ENCODE results near the gene RNF222. TPM values are rescaled to one million over a fixed set of nuclear protein-coding genes. Genes with fewer than 3 reads are reported as not detected.

Gene RNF222
- total RNA-seq, 2 experiments from 2014 or later, result not detected

DNA sequence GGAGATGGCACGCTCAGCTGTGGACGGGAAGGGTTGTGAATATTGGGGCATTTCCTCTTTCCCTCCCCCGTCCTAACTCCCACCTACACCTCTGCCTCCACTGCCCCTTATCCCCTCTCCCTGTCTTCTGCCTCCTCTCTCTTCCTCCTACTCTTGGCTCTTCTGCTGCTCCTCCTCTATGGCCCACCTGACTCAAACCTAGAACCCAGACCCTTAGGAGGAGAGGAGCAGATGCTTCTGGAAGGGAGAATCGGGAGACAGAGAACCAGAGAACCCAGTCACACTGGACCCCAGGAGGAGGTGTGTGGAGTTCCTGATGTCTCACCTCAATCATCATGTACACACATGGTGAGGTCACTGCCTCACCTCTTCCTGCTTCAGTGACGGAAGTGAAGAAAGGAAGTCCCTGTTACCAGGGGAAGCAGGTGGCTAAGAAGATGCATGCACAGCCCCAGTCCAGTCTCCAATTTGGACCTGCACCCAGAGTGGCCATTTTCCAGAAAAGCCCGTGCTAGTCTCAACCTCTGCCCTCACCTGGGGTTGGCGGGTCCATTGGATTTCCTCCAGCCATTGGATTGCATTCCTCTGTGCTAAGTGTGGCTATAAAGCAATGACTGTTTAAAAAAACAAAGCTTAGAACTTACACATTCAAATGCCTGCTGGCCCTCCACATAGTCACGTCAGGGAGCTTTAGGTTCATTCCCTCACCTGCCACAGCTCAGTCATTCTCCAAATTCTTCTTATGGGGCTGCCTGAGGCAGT lies 4.0 kb downstream of the RNF222 start:
- ATAC-seq (peak; percentile 94), DNase-seq (peak; percentile 49)
- H3K9me3 Mint-ChIP-seq (ENCODE audit: low read depth), result no peaks in the 10 kb centered on the region
- ChIA-PET CTCF (interaction anchor here (0.6 to 3.0 kb wide), 4 partner anchors 10 to 16 kb away, joined by 3 to 11 read pairs (median 6); no protein-coding TSS in a partner anchor), POLR2A (no interaction called here)
- peak overlapping the region; percentile 71 for H3K27ac Mint-ChIP-seq
- intact Hi-C loops (cut with DNase I, micrococcal nuclease), result no loop called here
- H3K4me3 Mint-ChIP-seq, result no peak overlapping the region
- no peaks in the 10 kb centered on the region for H3K36me3 Mint-ChIP-seq (ENCODE audit: low read depth)
- peaks cover 9% of the 10 kb centered on the region for H3K4me1 Mint-ChIP-seq
- peaks cover 9% of the 10 kb centered on the region for H3K27me3 Mint-ChIP-seq

DNA sequence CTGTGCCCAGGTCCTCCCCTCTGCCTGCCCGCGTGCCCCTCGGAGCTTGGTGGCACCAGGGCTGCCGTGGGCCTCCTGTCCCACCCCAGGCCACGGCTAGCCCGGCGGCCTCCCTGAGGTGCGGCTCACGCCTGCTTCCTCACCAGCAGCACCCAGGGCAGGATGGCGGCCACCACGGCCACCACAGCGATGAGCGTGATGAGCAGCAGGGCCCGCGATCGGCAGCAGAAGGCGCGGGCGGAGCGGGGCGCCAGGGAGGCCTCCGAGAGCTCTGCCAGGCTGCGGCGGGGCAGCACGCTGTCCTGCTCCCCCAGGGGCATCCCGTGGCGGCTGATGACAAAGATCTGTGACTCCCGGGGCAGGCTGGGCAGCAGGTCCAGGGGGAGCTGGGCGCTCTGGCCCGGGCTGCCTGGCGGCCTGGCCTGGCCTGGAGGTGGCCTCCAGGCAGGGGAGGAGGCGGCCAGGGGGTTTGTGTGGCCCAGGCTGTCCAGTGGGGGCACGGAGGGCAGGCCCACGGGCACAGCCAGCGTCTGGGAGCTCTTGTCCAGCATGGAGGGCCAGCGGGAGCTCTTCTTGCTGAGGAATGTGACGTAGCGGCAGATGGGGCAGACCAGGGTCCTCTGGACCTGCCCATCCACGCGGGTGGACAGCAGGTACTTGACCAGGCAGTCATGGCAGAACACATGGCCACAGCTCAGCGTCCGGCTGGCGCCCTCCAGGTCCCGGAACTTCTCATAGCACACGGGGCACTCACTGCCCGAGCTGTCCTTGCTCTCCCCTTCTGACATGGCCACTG lies 4.8 kb downstream of the RNF222 start:
- no peak for DNase-seq
- Mint-ChIP-seq H3K9me3 (ENCODE audit: low read depth) (no peaks in the 10 kb centered on the region), H3K4me1 (peaks cover 9% of the 10 kb centered on the region), H3K36me3 (ENCODE audit: low read depth) (no peaks in the 10 kb centered on the region), H3K27me3 (peaks cover 5% of the 10 kb centered on the region), H3K27ac (peak overlapping the region; percentile 71), H3K4me3 (no peak overlapping the region)
- POLR2A ChIA-PET, result no interaction called here
- CTCF ChIA-PET, result interaction anchor here (1.0 to 2.2 kb wide), 3 partner anchors 9 to 17 kb away, joined by 3 to 11 read pairs (median 5); no protein-coding TSS in a partner anchor
- intact Hi-C loops (cut with DNase I, micrococcal nuclease), result no loop called here
- no peak for ATAC-seq

DNA sequence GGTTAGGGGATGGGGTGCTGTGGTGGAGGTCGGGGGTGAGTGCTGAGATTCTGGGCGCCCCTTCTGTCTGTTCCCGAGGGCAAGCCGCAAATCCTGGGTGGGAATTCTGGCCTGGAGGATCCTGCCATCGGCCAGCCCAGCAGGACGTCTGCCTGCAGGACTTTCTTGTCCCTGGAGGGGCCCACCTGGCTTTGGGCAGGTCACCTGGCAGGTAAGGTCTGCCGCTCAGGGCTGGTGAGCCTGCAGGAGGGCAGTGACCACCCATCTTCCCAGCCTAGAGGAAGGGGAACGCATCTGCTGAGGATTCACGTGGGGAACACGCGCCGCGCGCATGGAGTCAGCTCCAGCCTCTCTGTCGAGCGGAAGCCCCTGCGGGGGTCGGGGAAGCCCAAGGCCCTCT lies 5.4 kb downstream of the RNF222 start:
- H3K27ac Mint-ChIP-seq, result no peak overlapping the region
- intact Hi-C loops (cut with DNase I, micrococcal nuclease), result no loop called here
- ChIA-PET POLR2A (no interaction called here), CTCF (interaction anchor here (0.5 to 2.2 kb wide), 4 partner anchors 8 to 238 kb away, joined by 3 to 11 read pairs (median 4); partner anchors contain the start of gene MYH10)
- no peaks in the 10 kb centered on the region for H3K9me3 Mint-ChIP-seq (ENCODE audit: low read depth)
- no peak overlapping the region for H3K4me3 Mint-ChIP-seq
- H3K36me3 Mint-ChIP-seq (ENCODE audit: low read depth), result no peaks in the 10 kb centered on the region
- peaks cover 9% of the 10 kb centered on the region for H3K4me1 Mint-ChIP-seq
- H3K27me3 Mint-ChIP-seq, result peaks cover 3% of the 10 kb centered on the region
- DNase-seq (no peak), ATAC-seq (no peak)

DNA sequence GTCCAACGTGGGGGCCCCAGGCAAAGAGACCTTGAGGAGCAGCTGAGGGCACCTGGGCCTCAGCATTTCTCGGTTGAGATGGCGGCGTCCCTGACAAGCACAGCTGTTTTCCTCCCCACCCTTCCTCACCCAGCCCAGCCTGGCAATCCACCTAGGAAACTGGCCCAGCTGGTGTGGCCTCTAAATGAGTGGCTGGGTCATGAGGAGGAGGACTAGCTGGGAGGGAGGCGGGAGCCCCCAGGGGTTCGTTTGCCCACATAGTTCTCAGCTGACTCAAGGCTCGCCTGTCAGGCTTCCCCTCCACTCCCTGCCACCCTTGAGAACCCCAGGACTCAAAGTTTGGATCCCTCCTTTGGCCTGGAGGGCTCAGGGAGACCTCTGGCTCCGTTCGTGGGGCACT lies 5.9 kb downstream of the RNF222 start:
- peaks cover 9% of the 10 kb centered on the region for H3K4me1 Mint-ChIP-seq
- ChIA-PET CTCF (interaction anchor here (1.0 to 1.7 kb wide), 2 partner anchors 8 to 15 kb away, joined by 3 to 5 read pairs; no protein-coding TSS in a partner anchor), POLR2A (no interaction called here)
- H3K9me3 Mint-ChIP-seq (ENCODE audit: low read depth), result no peaks in the 10 kb centered on the region
- peaks cover 3% of the 10 kb centered on the region for H3K27me3 Mint-ChIP-seq
- no peaks in the 10 kb centered on the region for H3K36me3 Mint-ChIP-seq (ENCODE audit: low read depth)
- no peak for ATAC-seq
- intact Hi-C loops (cut with DNase I, micrococcal nuclease), result no loop called here
- H3K4me3 Mint-ChIP-seq, result no peak overlapping the region
- DNase-seq, result no peak
- H3K27ac Mint-ChIP-seq, result no peak overlapping the region

DNA sequence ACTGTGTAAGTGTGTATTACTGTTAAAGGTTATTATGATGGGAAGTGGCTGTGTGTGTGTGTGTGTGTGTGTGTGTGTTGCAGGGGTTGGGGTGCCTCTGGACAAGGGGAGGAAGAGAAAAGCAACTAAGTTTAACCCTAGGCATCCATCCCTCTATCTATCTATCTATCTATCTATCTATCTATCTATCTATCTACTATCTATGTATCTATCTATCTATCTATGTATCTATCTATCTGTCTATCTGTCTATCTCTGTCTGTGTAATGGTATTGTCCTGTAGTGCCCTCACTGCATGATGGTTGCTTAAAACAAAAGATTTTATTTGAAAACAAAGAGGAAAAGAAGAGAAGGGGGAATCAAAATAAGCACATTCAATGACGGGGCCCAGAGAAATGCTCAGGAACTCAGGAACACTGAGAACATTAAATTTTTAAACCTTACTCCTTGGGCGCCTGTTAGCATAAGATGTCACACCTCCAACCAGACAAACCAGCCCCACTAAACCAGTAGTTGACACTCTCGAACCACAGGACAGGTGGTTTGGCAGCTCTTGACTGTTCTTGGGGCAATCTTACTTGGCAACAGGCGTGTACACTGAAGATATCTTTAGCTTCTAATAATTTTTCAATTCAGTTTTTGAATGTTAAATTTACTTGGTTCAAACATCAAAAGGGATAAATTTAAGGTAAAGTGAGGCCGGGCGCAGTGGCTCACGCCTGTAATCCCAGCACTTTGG lies 9.5 kb downstream of the RNF222 start:
- POLR2A ChIA-PET, result no interaction called here
- DNase-seq, result no peak
- peaks cover under 1% of the 10 kb centered on the region for H3K36me3 Mint-ChIP-seq (ENCODE audit: low read depth)
- H3K9me3 Mint-ChIP-seq (ENCODE audit: low read depth), result no peaks in the 10 kb centered on the region
- peaks cover 15% of the 10 kb centered on the region for H3K4me1 Mint-ChIP-seq
- no peak overlapping the region for H3K27ac Mint-ChIP-seq
- ATAC-seq, result no peak
- intact Hi-C loops (cut with DNase I, micrococcal nuclease), result no loop called here
- no peak overlapping the region for H3K4me3 Mint-ChIP-seq
- CTCF ChIA-PET, result interaction anchor here (0.5 to 1.0 kb wide), 4 partner anchors 9 to 1954 kb away, joined by 3 to 4 read pairs (median 3); partner anchors contain the start of gene KRABD2
- no peaks in the 10 kb centered on the region for H3K27me3 Mint-ChIP-seq

DNA sequence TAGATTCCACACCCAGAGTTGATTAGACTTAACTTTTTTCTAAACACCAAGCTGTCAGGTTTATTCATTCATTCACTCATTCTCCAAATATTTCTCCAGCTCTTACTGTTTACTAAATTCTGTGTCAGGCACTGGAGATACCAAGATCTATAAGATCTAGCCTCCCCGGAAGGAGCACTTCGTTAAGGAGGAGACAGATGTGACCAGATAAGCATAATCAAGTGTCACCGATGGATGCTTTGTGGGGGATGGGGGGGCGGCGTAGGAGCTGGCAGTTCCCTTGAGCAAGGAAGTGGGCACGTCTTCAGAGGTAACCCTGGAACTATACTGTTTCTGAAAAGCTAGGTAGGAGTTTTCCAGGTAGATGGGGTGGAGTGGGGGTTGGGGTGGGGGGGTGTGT lies 10.8 kb downstream of the RNF222 start:
- Mint-ChIP-seq H3K4me3 (no peak overlapping the region), H3K27me3 (no peaks in the 10 kb centered on the region), H3K9me3 (ENCODE audit: low read depth) (no peaks in the 10 kb centered on the region), H3K36me3 (ENCODE audit: low read depth) (peaks cover 13% of the 10 kb centered on the region), H3K4me1 (peaks cover 17% of the 10 kb centered on the region), H3K27ac (no peak overlapping the region)
- POLR2A ChIA-PET, result no interaction called here
- CTCF ChIA-PET, result interaction anchor here (0.6 to 1.0 kb wide), 5 partner anchors 24 to 1964 kb away, joined by 3 to 4 read pairs (median 3); no protein-coding TSS in a partner anchor
- ATAC-seq (no peak), DNase-seq (no peak)
- intact Hi-C loops (cut with DNase I, micrococcal nuclease), result no loop called here

DNA sequence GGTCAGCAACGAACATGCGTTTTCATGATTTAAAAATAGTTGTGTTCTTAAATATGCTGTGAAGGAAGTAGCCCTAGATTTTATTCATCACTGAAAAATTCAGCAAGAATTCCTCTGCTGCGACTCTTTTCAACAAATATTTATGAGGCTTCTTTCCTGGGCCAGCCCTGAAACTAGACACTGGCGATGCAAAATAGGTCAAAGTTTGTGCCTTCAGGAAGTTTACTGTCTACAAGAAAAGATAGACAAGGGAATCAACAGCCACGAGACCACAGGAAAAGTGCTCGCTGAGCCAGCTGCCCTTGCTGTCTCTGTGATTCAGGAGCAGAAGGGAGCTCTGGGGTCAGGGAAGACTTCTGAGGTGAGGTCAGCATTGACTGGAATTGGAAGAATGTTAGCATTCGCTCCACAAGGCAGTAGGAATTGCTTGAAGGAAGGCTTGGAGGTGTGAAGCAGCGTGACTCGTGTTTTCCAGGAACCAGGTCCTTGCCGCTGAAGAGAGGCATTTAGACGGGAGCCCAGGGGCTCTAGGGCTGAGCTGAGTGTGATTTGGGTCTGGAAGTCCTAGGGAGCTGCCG lies 12.7 kb downstream of the RNF222 start:
- H3K27ac Mint-ChIP-seq, result peak overlapping the region; percentile 19

DNA sequence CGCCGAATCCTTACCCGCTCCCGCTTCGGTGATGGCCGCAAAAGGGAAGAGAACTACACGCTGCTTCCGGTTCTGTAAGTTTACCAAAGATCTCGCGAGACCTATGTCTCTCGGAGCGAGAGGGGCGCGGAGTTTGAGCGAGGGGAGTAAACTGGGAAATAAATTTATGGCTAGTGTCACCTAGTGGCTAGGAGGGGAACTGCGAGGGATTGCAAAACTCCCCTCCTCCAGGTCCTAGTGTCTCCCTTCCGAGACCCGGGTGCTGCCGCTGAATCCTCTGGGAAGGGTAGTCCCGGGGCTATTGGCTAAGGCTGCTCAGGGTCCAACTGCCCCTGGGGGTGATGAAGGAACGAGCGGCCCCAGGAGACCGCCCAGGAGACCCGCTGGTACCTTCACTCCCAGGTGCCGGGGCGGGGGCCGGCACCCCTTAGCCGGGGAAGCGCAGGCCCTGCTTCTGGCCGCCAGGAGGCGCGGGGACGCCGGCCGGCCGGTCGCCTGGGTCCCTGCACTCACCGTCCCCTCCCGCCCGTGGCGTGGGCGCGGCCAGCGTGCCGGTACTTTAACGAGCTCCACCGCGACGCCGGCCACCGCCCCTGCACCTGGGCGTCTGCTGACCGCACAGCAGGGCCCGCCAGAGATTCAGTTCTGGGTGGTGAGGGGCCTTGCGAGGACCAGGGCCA lies 14.3 kb downstream of the RNF222 start, which contains the start of gene RPL26:
Gene RPL26, minus strand, starts transcription at position 51 of the 680 bp plus-strand sequence. CDS start 883 bp downstream, outside the sequence.
- CTCF ChIA-PET, result interaction anchor here (0.6 to 1.5 kb wide), 12 partner anchors 9 to 402 kb away, joined by 3 to 9 read pairs (median 4); partner anchors contain the start of gene NDEL1
- POLR2A ChIA-PET, result interaction anchor here (0.6 to 0.9 kb wide), 5 partner anchors 27 to 696 kb away, joined by 3 to 9 read pairs (median 3); partner anchors contain the start of genes CTC1 and TP53
- H3K36me3 Mint-ChIP-seq (ENCODE audit: low read depth), result peaks cover 48% of the 10 kb centered on the region
- H3K9me3 Mint-ChIP-seq (ENCODE audit: low read depth), result no peaks in the 10 kb centered on the region
- peak within 1 kb of the TSS; percentile 100 for H3K4me3 Mint-ChIP-seq
- ATAC-seq (peak; percentile 92), DNase-seq (peak; percentile 96)
- H3K27me3 Mint-ChIP-seq, result no peaks in the 10 kb centered on the region
- intact Hi-C loops (cut with DNase I, micrococcal nuclease), result loop anchor here (1.0 to 5.0 kb wide), 18 partner anchors 52 to 1371 kb away; partner anchors contain the start of genes CTC1 (in 2 of the 2), MYH10 (in 2 of the 2), NDEL1 (in 2 of the 2) and PFAS (in 1 of the 2)
- peak within 1 kb of the TSS; percentile 99 for H3K27ac Mint-ChIP-seq
- peaks cover 50% of the 10 kb centered on the region for H3K4me1 Mint-ChIP-seq

More for the DNA sequence above, 12.7 kb downstream of the RNF222 start:
- DNase-seq (no peak), ATAC-seq (no peak)
- CTCF ChIA-PET, result interaction anchor here (0.7 to 1.5 kb wide), 3 partner anchors 51 to 361 kb away, joined by 3 to 7 read pairs (median 4); partner anchors contain the start of gene NDEL1
- H3K4me1 Mint-ChIP-seq, result peaks cover 35% of the 10 kb centered on the region
- peaks cover 32% of the 10 kb centered on the region for H3K36me3 Mint-ChIP-seq (ENCODE audit: low read depth)
- no peaks in the 10 kb centered on the region for H3K27me3 Mint-ChIP-seq
- H3K4me3 Mint-ChIP-seq, result peak overlapping the region; percentile 100
- intact Hi-C loops (cut with DNase I, micrococcal nuclease), result loop anchor here (5.0 kb wide), 6 partner anchors 138 to 1373 kb away; partner anchors contain the start of genes CTC1 (in 1 of the 2), PFAS (in 1 of the 2), POLR2A (in 1 of the 2) and RNASEK (in 1 of the 2)
- POLR2A ChIA-PET, result no interaction called here
- H3K9me3 Mint-ChIP-seq (ENCODE audit: low read depth), result no peaks in the 10 kb centered on the region

DNA sequence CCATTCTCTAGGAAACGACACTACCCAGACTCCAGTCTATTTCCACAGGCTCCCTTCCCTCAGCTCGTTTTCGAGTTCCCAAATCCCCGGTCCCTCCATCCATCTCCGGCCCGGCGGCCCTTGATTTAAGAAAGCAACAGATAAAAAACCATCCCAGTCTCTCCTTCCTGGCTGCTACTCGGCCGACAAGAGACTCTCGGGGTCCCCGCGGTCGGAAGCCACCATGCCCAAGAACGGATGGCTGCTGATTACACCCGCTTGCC lies 14.8 kb downstream of the RNF222 start:
- ChIA-PET CTCF (interaction anchor here (1.2 kb wide), 1 partner anchor 32 kb away, joined by 3 read pairs; no protein-coding TSS in a partner anchor), POLR2A (no interaction called here)
- H3K36me3 Mint-ChIP-seq (ENCODE audit: low read depth), result peaks cover 53% of the 10 kb centered on the region
- H3K27me3 Mint-ChIP-seq, result no peaks in the 10 kb centered on the region
- DNase-seq (no peak), ATAC-seq (no peak)
- H3K9me3 Mint-ChIP-seq (ENCODE audit: low read depth), result no peaks in the 10 kb centered on the region
- H3K27ac Mint-ChIP-seq, result peak overlapping the region; percentile 99
- H3K4me3 Mint-ChIP-seq, result peak overlapping the region; percentile 100
- intact Hi-C loops (cut with DNase I, micrococcal nuclease), result loop anchor here (1.0 to 5.0 kb wide), 18 partner anchors 52 to 1371 kb away; partner anchors contain the start of genes CTC1 (in 2 of the 2), MYH10 (in 2 of the 2), NDEL1 (in 2 of the 2) and PFAS (in 1 of the 2)
- peaks cover 55% of the 10 kb centered on the region for H3K4me1 Mint-ChIP-seq
